ENCODE measurements around the gene PREP.

DNA sequence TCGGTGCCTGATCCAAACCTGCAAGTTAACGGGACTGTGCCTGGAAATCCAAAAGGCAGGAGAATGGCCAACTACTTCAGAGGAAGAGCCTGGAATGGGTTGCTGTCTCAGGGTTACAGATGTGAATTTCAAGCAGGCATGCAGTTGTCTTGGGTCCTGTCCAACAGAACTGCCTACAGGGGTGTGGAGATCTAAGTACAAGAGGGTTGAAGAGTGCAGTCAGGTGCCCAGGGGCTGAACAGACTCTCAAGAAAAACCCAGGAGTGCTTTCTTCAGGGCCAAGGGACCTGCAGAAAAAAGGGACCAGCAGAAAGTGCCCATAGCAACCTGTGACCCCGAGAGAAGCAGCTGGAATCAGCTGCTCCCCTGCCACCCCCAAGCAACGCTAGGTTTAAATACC, 71.0 kb downstream of the PREP start:
- TF ChIP-seq, protein P1, sequence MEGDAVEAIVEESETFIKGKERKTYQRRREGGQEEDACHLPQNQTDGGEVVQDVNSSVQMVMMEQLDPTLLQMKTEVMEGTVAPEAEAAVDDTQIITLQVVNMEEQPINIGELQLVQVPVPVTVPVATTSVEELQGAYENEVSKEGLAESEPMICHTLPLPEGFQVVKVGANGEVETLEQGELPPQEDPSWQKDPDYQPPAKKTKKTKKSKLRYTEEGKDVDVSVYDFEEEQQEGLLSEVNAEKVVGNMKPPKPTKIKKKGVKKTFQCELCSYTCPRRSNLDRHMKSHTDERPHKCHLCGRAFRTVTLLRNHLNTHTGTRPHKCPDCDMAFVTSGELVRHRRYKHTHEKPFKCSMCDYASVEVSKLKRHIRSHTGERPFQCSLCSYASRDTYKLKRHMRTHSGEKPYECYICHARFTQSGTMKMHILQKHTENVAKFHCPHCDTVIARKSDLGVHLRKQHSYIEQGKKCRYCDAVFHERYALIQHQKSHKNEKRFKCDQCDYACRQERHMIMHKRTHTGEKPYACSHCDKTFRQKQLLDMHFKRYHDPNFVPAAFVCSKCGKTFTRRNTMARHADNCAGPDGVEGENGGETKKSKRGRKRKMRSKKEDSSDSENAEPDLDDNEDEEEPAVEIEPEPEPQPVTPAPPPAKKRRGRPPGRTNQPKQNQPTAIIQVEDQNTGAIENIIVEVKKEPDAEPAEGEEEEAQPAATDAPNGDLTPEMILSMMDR (IDR thresholded peaks at IDR 0.05; ENCODE audit: low read depth, low read length, poor library complexity, severe bottlenecking) = no peak
- TF ChIP-seq EZH2phosphoT487 (IDR thresholded peaks at IDR 0.05; ENCODE audit: borderline replicate concordance, low read length) = no peak

All from DOHH2 (cell line).